ENCODE measurements around the gene STT3B. TPM values are rescaled to one million over a fixed set of nuclear protein-coding genes. Genes with fewer than 3 reads are reported as not detected.

The STT3B gene
- total and polyA plus RNA-seq, 2 donors (not counting 1 experiment from before 2014, with no cell fraction given) = 145 to 259 TPM

DNA sequence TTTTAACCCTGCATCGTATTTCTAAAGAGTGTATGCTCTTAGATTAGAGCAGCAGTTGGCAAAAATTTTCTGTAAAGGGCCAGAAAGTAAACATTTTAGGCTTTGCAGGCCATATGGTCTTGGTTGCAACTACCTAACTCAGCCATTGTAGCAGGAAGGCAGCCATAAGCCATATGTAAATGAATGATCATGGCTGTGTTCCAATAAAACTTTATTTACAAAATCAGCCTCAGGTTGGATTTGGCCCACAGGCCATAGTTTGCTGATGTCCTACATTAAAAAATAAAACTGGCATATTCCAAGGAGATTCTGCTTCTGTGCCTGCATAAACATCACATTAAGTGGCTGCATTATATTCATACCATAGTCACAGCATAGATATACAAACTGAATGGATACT, 134.9 kb downstream of the STT3B start:
- no peak for DNase-seq (ENCODE audit: low read depth in 2 of 2)
- TF ChIP-seq EZH2 (IDR thresholded peaks at IDR 0.05; ENCODE audit: low read length, missing control alignments) (no peak), CTCF (conservative IDR thresholded peaks at IDR 0.05 in 1 of 2, IDR thresholded peaks at IDR 0.05 in 1 of 2; ENCODE audit: low read depth in 1 of 2, low read length in 2 of 2) (no peak)
- no peak overlapping the region for H3K9ac ChIP-seq (ENCODE audit: insufficient read depth, low read length)

GRCh38 chr3:31668242-31668641, 135.5 kb downstream of the STT3B start:
- no peaks in the 10 kb centered on the region for H3K79me2 ChIP-seq (ENCODE audit: control insufficient read depth, insufficient read depth, low read length)

More for the DNA sequence above, 134.9 kb downstream of the STT3B start:
- Histone ChIP-seq H2AFZ (ENCODE audit: low read length) (no peak overlapping the region), H4K20me1 (ENCODE audit: control insufficient read depth, extremely low read depth, insufficient read depth, low read length) (no peaks in the 10 kb centered on the region), H3K27me3 (ENCODE audit: control insufficient read depth, insufficient read depth, low read length) (no peaks in the 10 kb centered on the region), H3K9me3 (ENCODE audit: control insufficient read depth, insufficient read depth, low read depth, low read length) (no peaks in the 10 kb centered on the region), H3K36me3 (ENCODE audit: control insufficient read depth, insufficient read depth, low read length) (no peaks in the 10 kb centered on the region), H3K4me1 (ENCODE audit: control insufficient read depth, extremely low read depth, insufficient read depth, low read length) (no peaks in the 10 kb centered on the region), H3K27ac (ENCODE audit: insufficient read depth, low read length) (no peak overlapping the region), H3K4me3 (replicated peaks in 1 of 4; ENCODE audit: control extremely low read depth in 1 of 4, insufficient read depth in 1 of 4, low read depth in 3 of 4, low read length in 4 of 4) (no peak overlapping the region), H3K4me2 (ENCODE audit: extremely low read depth, insufficient read depth, low read length) (no peak overlapping the region), H3K79me2 (ENCODE audit: control insufficient read depth, insufficient read depth, low read length) (no peaks in the 10 kb centered on the region)

DNA sequence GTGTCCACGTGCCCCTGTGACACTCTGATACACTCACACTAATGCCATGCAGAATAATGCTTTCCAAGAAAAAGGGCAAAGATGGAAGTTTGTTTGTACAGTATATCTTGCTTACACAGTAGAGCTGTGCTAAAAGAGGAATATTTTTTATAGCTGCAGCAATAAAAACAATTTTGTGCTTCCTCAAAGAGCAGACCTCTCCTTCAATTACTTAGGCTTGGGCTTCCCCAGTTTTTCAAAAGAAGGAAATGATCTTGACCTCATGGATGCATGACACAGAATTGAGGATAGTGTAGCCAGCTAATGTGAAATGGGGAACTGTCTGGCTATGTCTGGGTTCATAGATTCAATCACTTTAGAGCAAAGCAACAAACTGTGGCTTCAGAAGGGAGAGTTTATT, 137.4 kb downstream of the STT3B start:
- Histone ChIP-seq H3K27ac (ENCODE audit: insufficient read depth, low read length) (no peak overlapping the region), H3K4me1 (ENCODE audit: control insufficient read depth, extremely low read depth, insufficient read depth, low read length) (no peaks in the 10 kb centered on the region), H3K79me2 (ENCODE audit: control insufficient read depth, insufficient read depth, low read length) (no peaks in the 10 kb centered on the region), H3K4me2 (ENCODE audit: extremely low read depth, insufficient read depth, low read length) (no peak overlapping the region), H2AFZ (ENCODE audit: low read length) (no peak overlapping the region), H3K4me3 (replicated peaks in 1 of 4; ENCODE audit: control extremely low read depth in 1 of 4, insufficient read depth in 1 of 4, low read depth in 3 of 4, low read length in 4 of 4) (no peak overlapping the region), H4K20me1 (ENCODE audit: control insufficient read depth, extremely low read depth, insufficient read depth, low read length) (no peaks in the 10 kb centered on the region), H3K36me3 (ENCODE audit: control insufficient read depth, insufficient read depth, low read length) (no peaks in the 10 kb centered on the region), H3K9ac (ENCODE audit: insufficient read depth, low read length) (no peak overlapping the region), H3K27me3 (ENCODE audit: control insufficient read depth, insufficient read depth, low read length) (no peaks in the 10 kb centered on the region), H3K9me3 (ENCODE audit: control insufficient read depth, insufficient read depth, low read depth, low read length) (no peaks in the 10 kb centered on the region)
- TF ChIP-seq CTCF (conservative IDR thresholded peaks at IDR 0.05 in 1 of 2, IDR thresholded peaks at IDR 0.05 in 1 of 2; ENCODE audit: low read depth in 1 of 2, low read length in 2 of 2) (no peak), EZH2 (IDR thresholded peaks at IDR 0.05; ENCODE audit: low read length, missing control alignments) (no peak)
- no peak for DNase-seq (ENCODE audit: low read depth in 2 of 2)

More at GRCh38 chr3:31668242-31668641, 135.5 kb downstream of the STT3B start:
- TF ChIP-seq EZH2 (IDR thresholded peaks at IDR 0.05; ENCODE audit: low read length, missing control alignments) (no peak), CTCF (conservative IDR thresholded peaks at IDR 0.05 in 1 of 2, IDR thresholded peaks at IDR 0.05 in 1 of 2; ENCODE audit: low read depth in 1 of 2, low read length in 2 of 2) (no peak)
- no peaks in the 10 kb centered on the region for H3K9me3 ChIP-seq (ENCODE audit: control insufficient read depth, insufficient read depth, low read depth, low read length)
- no peak overlapping the region for H3K27ac ChIP-seq (ENCODE audit: insufficient read depth, low read length)
- H3K27me3 ChIP-seq (ENCODE audit: control insufficient read depth, insufficient read depth, low read length) = no peaks in the 10 kb centered on the region
- H3K4me3 ChIP-seq (replicated peaks in 1 of 4; ENCODE audit: control extremely low read depth in 1 of 4, insufficient read depth in 1 of 4, low read depth in 3 of 4, low read length in 4 of 4) = no peak overlapping the region
- H3K4me1 ChIP-seq (ENCODE audit: control insufficient read depth, extremely low read depth, insufficient read depth, low read length) = no peaks in the 10 kb centered on the region
- DNase-seq (ENCODE audit: low read depth in 2 of 2) = no peak
- H3K9ac ChIP-seq (ENCODE audit: insufficient read depth, low read length) = no peak overlapping the region
- no peaks in the 10 kb centered on the region for H4K20me1 ChIP-seq (ENCODE audit: control insufficient read depth, extremely low read depth, insufficient read depth, low read length)
- H3K36me3 ChIP-seq (ENCODE audit: control insufficient read depth, insufficient read depth, low read length) = no peaks in the 10 kb centered on the region
- H2AFZ ChIP-seq (ENCODE audit: low read length) = no peak overlapping the region
- H3K4me2 ChIP-seq (ENCODE audit: extremely low read depth, insufficient read depth, low read length) = no peak overlapping the region
